GM12874 (cell line): ENCODE data around the gene ZNF48.

Experiments used
- CTCF ChIP-seq: IDR thresholded peaks from 2 replicates; pipeline ENCODE4 v1.5.1; 2011; ENCODE audit warnings: low read depth, mild to moderate bottlenecking, control low read depth, low read length, moderate library complexity; ENCODE audit not compliant: insufficient read depth

ZNF48 gene

DNA sequence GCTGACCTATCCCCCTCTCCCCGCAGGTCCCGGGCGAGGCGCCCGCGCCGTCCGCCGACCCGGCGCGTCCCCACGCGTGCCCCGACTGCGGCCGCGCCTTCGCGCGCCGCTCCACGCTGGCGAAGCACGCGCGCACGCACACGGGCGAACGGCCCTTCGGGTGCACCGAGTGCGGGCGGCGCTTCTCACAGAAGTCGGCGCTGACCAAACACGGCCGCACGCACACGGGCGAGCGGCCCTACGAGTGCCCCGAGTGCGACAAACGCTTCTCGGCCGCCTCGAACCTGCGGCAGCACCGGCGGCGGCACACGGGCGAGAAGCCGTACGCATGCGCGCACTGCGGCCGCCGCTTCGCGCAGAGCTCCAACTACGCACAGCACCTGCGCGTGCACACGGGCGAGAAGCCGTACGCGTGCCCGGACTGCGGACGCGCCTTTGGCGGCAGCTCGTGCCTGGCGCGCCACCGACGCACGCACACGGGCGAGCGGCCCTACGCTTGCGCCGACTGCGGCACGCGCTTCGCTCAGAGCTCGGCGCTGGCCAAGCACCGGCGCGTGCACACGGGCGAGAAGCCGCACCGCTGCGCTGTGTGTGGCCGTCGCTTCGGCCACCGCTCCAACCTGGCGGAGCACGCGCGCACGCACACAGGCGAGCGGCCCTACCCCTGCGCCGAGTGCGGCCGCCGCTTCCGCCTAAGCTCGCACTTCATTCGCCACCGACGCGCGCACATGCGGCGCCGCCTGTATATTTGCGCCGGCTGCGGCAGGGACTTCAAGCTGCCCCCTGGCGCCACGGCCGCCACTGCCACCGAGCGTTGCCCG lies 22.5 kb downstream of the ZNF48 start:
- TF ChIP-seq CTCF = 0 out of 2 replicates have a peak, but pooled peaks have one; percentile 6

DNA sequence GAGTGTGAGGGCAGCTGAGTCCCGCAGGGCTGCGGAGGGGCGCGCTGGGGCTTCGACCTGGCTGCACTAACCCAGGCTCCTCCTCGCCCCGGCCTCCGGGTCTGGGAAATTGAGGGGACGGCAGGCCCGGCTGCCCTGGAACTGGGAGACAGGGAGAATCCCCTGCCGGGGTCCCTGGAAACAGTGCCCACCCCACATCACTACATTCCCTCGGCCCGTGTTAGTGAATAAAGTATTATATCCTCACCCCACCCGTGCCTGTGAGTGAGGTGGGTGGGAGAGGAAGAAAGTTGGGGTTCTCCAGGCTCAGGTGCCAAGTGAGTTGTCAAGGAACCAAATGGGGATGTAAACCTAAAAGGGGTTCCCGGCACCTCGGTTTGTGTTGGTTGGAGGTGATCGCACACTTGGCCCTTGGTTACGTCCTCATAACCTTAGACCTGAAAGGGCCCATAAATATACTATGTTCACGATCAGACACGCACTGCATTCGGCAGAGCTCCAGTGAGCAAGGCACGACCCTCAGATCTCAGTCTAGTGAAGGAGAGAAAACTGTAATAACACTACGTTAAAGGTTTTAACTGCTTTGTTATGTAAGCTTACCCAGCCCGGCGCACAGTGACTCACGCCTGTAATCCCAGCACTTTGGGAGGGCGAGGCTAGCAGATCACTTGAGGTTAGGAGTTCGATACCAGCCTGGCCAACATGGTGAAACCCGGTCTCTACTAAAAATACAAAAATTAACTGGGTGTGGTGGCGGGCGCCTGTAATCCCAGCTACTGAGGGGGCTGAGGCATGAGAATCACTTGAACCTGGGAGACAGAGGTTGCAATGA lies 23.3 kb downstream of the ZNF48 start:
- TF ChIP-seq CTCF = no peak

DNA sequence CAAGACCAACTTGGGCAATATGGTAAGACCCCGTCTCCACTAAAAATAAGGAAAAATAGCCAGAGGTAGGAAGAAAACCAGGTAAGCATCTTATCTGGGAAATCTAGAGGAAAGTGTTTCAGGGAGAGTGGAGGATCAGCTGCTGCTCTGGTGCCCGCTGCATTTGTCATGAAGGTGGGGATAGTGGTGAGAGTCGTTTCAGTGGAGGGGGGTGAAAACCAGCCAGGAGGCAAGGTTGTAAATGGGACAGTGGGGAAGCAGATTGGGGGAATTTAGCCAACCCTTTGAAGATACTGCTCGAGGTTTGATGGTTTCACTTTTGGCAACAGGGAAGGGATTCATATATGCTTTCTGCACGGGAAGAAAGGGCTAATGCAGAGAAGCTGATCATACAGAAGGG lies 25.8 kb downstream of the ZNF48 start:
- TF ChIP-seq CTCF = no peak

DNA sequence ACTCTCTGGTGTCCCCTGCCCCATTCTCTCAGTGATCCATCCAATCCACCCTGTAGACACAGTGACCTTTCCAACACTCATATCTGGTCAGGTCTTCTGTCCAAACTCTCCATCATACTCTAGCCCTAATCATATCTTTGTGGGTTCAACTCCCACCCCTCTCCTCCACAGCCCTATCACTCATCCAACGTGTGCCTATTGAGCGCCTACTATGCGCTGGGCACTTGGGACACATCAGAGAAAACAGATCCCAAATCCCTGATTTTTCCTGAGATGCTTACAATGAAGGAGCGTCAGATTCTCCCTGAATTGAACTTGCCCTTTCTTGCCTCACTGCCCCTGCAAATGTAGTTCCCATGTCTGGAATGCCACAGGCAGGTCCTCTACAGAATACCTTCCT lies 32.8 kb downstream of the ZNF48 start:
- TF ChIP-seq CTCF = no peak

DNA sequence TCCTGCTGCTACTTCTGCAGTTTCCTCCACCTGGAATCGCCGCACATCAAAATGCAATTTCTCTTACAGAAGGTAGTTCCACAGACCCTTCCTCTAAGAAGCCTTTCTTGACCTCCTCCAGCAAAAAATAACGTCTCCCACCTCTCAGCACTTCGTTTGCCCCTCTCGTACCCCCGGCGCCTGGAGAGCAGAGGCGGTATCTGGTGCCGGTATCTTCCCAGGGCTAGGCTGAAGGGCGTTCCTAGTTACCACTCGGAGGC lies 34.1 kb downstream of the ZNF48 start:
- no peak for TF ChIP-seq CTCF

GRCh38 chr16:30429678-30430427 lies 34.6 kb downstream of the ZNF48 start, which contains the start of gene DCTPP1:
TSS of gene DCTPP1 (minus strand) at chr16:30430030. CDS start at chr16:30429980, 50 bp downstream.
- TF ChIP-seq CTCF = peak; percentile 80

GRCh38 chr16:30430428-30430970 lies 35.3 kb downstream of the ZNF48 start:
- TF ChIP-seq CTCF = no peak
